Midbrain (tissue), 1 donor: ENCODE results near the gene ESRP2.
A peak's percentile ranks its signal among the peaks of the same experiment; 100 is the strongest.

Experiments
- DNase-seq: peaks from one replicate; lab custom pipeline; 2025; lab: John Stamatoyannopoulos, UW

Gene ESRP2

GRCh38 chr16:68263559-68264127 lies 27.7 kb upstream of the ESRP2 start:
- no peak for DNase-seq

- no peak for DNase-seq
Observed at GRCh38 chr16:68259007-68259825, 23.3 kb upstream of the ESRP2 start.

- no peak for DNase-seq
Observed at GRCh38 chr16:68257906-68258800, 22.2 kb upstream of the ESRP2 start.

GRCh38 chr16:68257251-68257905 lies 21.5 kb upstream of the ESRP2 start:
- no peak for DNase-seq

- DNase-seq = no peak
Observed at GRCh38 chr16:68255712-68256111, 19.8 kb upstream of the ESRP2 start.

- DNase-seq = no peak
Observed at GRCh38 chr16:68253721-68254120, 17.8 kb upstream of the ESRP2 start.

- no peak for DNase-seq
Observed at GRCh38 chr16:68252383-68252782, 16.5 kb upstream of the ESRP2 start.

GRCh38 chr16:68251832-68252231 lies 15.9 kb upstream of the ESRP2 start:
- DNase-seq = no peak

- DNase-seq = no peak
Observed at GRCh38 chr16:68250951-68251350, 15.0 kb upstream of the ESRP2 start.

- no peak for DNase-seq
Observed at GRCh38 chr16:68249371-68249770, 13.4 kb upstream of the ESRP2 start.

GRCh38 chr16:68247932-68248331 lies 12.0 kb upstream of the ESRP2 start:
- DNase-seq = no peak

GRCh38 chr16:68247400-68247799 lies 11.5 kb upstream of the ESRP2 start:
- DNase-seq = peak; percentile 36

GRCh38 chr16:68246666-68247065 lies 10.7 kb upstream of the ESRP2 start:
- no peak for DNase-seq

GRCh38 chr16:68246121-68246520 lies 10.2 kb upstream of the ESRP2 start:
- DNase-seq = no peak

- DNase-seq = peak; percentile 93
Observed at GRCh38 chr16:68244903-68245853, 9.3 kb upstream of the ESRP2 start, which contains the start of gene PLA2G15. PLA2G15 (plus strand) TSS chr16:68245373; CDS start chr16:68245427, 54 bp downstream.

- no peak for DNase-seq
Observed at GRCh38 chr16:68244481-68244902, 8.6 kb upstream of the ESRP2 start.

GRCh38 chr16:68242926-68243858 lies 7.3 kb upstream of the ESRP2 start:
- DNase-seq = no peak

GRCh38 chr16:68242085-68242484 lies 6.2 kb upstream of the ESRP2 start:
- no peak for DNase-seq

- no peak for DNase-seq
Observed at GRCh38 chr16:68238029-68238345, 2.1 kb upstream of the ESRP2 start.
